Lower leg skin (tissue), 3 donors: ENCODE data around the gene BDKRB2.

Experiments
- CTCF ChIP-seq, 3 donors: fragments of 450-650 bp; IDR thresholded peaks; one replicate each; pipeline ENCODE4 v1.5.1; 2016; ENCODE audit warnings: antibody characterized with exemption in 3 of 3, mild to moderate bottlenecking in 3 of 3, moderate library complexity in 2 of 3
- POLR2A ChIP-seq, 2 donors: fragments of 450-650 bp; IDR thresholded peaks; one replicate each; pipeline ENCODE4 v1.6.1; 2016 to 2017; ENCODE audit warnings: antibody characterized with exemption in 2 of 2, mild to moderate bottlenecking in 1 of 2, moderate library complexity in 1 of 2

GRCh38 chr14:96243785-96244184, 39.1 kb downstream of the BDKRB2 start:
- TF ChIP-seq CTCF (IDR thresholded peaks at IDR 0.05) = no peak
- no peak for TF ChIP-seq POLR2A (IDR thresholded peaks at IDR 0.05)
